ENCODE measurements around the gene LRRIQ4.
A peak's percentile ranks its signal among the peaks of the same experiment; 100 is the strongest.

LRRIQ4 gene

DNA sequence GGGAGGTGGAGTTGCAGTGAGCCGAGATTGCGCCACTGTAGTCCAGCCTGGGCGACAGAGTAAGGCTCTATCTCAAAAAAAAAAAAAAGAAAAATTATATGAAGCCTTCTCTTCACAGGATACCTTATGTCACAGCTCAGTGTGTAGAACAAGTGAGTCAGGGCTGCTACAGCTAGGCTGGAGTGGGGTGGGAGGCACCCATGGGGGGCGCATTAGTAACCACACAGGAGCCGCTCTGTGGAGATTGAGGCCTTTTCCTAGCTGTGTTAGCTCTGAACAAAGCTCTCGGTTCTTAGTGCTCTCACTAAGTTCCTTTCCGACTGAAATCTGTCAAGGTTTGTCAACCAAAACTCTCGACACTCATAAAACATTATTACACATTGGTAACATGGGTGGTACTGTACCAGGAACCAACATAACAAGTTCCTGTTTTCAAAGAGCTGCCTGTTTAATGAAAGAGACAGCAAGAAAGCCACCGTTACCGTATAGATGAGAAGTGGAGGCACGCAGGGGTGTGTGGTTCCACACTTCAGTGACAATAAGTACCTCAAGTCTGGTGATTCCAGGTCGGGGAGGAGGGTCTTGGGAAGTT, 52.6 kb downstream of the LRRIQ4 start:
- H3K36me3 Mint-ChIP-seq: no peaks in the 10 kb centered on the region
- peak overlapping the region; percentile 11 for H3K4me3 Mint-ChIP-seq
- peak overlapping the region; percentile 41 for H3K27ac Mint-ChIP-seq

GRCh38 chr3:169867584-169868210, 55.0 kb downstream of the LRRIQ4 start:
- H3K9me3 Mint-ChIP-seq: no peaks in the 10 kb centered on the region
- peaks cover 54% of the 10 kb centered on the region for H3K4me1 Mint-ChIP-seq
- no peaks in the 10 kb centered on the region for H3K36me3 Mint-ChIP-seq
- H3K4me3 Mint-ChIP-seq: no peak overlapping the region
- H3K27me3 Mint-ChIP-seq: no peaks in the 10 kb centered on the region
- H3K27ac Mint-ChIP-seq: no peak overlapping the region

More for the DNA sequence above, 52.6 kb downstream of the LRRIQ4 start:
- Mint-ChIP-seq H3K27me3 (no peaks in the 10 kb centered on the region), H3K4me1 (peaks cover 34% of the 10 kb centered on the region), H3K9me3 (no peaks in the 10 kb centered on the region)

GRCh38 chr3:169868369-169868768, 55.7 kb downstream of the LRRIQ4 start:
- peaks cover 54% of the 10 kb centered on the region for H3K4me1 Mint-ChIP-seq
- no peak overlapping the region for H3K4me3 Mint-ChIP-seq
- no peaks in the 10 kb centered on the region for H3K27me3 Mint-ChIP-seq
- no peaks in the 10 kb centered on the region for H3K36me3 Mint-ChIP-seq
- H3K27ac Mint-ChIP-seq: no peak overlapping the region
- H3K9me3 Mint-ChIP-seq: no peaks in the 10 kb centered on the region

DNA sequence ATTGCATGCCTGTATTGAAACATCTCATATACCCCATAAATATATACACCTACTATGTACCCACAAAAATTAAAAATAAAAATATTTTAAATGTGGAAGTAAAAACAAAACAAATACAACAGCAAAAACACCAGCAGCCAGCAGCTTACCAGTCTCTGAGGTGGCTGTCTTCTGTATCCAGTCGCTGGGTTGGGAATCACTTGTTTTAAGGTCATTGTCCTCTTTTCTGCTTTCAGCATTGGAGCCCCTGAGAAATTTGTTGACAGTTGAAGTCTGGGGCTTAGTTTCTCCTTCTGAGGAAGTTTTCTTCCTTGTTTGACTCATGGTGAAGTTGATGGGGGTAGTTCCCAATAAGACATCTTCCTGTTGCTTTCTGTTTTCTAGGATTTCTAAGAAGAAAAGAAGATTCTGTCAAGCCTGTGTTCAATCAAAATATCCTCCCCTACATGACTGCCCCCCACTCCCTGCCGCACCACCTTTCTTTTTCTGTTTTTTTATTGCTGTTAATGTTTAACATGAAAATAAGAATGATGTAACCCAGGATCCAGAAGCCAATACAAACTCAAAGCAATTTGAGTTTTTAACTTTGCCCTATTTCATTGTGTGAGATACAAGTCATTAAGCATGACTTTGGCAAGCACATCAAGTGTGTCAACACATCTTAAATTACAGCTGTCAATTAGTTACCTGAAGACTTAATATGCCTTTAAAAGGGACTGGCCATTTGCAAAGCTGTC, 57.0 kb downstream of the LRRIQ4 start, which contains the start of gene LRRC31:
Gene LRRC31, minus strand, starts transcription at position 452 of the 737 bp plus-strand sequence. Its CDS starts 128 bp downstream, at position 324.
- no peaks in the 10 kb centered on the region for H3K9me3 Mint-ChIP-seq
- H3K27ac Mint-ChIP-seq: peak within 1 kb of the TSS; percentile 48
- H3K27me3 Mint-ChIP-seq: no peaks in the 10 kb centered on the region
- peaks cover 42% of the 10 kb centered on the region for H3K4me1 Mint-ChIP-seq
- H3K36me3 Mint-ChIP-seq: no peaks in the 10 kb centered on the region
- no peak within 1 kb of the TSS for H3K4me3 Mint-ChIP-seq

- Mint-ChIP-seq H3K27me3 (no peaks in the 10 kb centered on the region), H3K27ac (peak overlapping the region; percentile 24), H3K36me3 (no peaks in the 10 kb centered on the region), H3K4me3 (peak overlapping the region; percentile 19), H3K4me1 (peaks cover 30% of the 10 kb centered on the region), H3K9me3 (no peaks in the 10 kb centered on the region)
These were observed 58.6 kb downstream of the LRRIQ4 start for GRCh38 chr3:169871129-169871886.

DNA sequence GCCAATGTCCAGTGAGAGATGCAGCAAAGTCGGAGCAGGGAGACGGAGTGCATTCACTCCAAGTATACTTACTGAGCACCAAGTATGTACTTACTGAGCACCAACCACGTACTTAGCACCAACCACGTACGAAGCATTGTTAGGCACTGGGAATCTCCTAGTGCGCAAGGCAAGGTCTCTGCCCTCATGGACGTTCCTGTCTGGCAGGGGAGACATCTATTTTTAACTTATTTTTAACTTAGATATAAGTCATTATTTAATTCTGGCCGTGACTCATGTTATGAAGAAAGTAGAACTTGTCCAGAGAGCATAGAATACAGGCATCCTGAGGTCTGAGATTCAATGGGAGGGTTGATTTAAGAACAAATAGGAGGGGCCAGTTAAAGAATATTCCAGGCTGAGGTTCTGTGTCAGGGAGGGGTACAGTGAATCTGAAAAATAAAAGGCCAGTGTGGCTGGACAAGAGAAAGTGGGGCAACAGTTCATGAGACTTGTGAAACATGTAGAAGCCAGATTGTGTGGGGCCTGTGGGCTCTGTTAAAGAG, 66.4 kb downstream of the LRRIQ4 start:
- no peak overlapping the region for H3K27ac Mint-ChIP-seq
- H3K36me3 Mint-ChIP-seq: no peaks in the 10 kb centered on the region
- H3K4me1 Mint-ChIP-seq: peaks cover 11% of the 10 kb centered on the region
- H3K4me3 Mint-ChIP-seq: no peak overlapping the region
- no peaks in the 10 kb centered on the region for H3K27me3 Mint-ChIP-seq
- H3K9me3 Mint-ChIP-seq: no peaks in the 10 kb centered on the region

GRCh38 chr3:169879845-169880575, 67.3 kb downstream of the LRRIQ4 start:
- Mint-ChIP-seq H3K27ac (no peak overlapping the region), H3K27me3 (no peaks in the 10 kb centered on the region)

DNA sequence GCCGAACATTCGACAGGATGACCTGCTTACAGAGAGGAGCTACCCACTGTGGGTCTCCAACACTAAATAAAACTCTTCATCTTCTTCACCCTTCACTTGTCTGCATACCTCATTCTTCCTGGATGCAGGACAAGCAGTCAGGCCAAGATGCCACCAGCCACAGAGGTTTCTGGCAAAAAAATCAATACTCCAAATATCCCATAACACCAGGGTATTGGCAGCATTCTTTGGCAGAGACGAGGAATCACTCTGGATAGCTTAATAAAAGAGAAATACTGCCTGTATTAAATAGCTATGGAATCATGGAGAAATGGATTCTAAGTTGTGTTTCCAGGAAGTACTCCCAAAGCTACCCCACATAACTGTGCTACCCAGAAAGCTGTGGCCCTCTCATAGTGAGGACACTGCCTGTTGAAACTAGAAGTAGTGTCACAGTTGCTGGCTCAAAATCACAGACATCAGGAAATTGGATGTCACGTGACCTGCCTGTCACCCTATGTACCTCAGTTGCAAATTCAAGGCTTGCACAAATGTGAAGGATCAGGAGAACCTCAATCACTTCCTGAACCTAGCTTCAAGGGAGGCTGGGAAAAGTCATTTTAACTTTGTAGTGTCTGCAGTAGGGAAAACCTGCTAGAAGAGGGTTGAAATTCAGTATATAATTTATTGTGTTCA, 68.0 kb downstream of the LRRIQ4 start:
- H3K27me3 Mint-ChIP-seq: no peaks in the 10 kb centered on the region
- no peaks in the 10 kb centered on the region for H3K9me3 Mint-ChIP-seq
- no peak overlapping the region for H3K4me3 Mint-ChIP-seq
- no peak overlapping the region for H3K27ac Mint-ChIP-seq
- peaks cover 11% of the 10 kb centered on the region for H3K4me1 Mint-ChIP-seq
- H3K36me3 Mint-ChIP-seq: no peaks in the 10 kb centered on the region

More at GRCh38 chr3:169879845-169880575, 67.3 kb downstream of the LRRIQ4 start:
- no peak overlapping the region for H3K4me3 Mint-ChIP-seq
- peaks cover 11% of the 10 kb centered on the region for H3K4me1 Mint-ChIP-seq
- H3K9me3 Mint-ChIP-seq: no peaks in the 10 kb centered on the region
- no peaks in the 10 kb centered on the region for H3K36me3 Mint-ChIP-seq

DNA sequence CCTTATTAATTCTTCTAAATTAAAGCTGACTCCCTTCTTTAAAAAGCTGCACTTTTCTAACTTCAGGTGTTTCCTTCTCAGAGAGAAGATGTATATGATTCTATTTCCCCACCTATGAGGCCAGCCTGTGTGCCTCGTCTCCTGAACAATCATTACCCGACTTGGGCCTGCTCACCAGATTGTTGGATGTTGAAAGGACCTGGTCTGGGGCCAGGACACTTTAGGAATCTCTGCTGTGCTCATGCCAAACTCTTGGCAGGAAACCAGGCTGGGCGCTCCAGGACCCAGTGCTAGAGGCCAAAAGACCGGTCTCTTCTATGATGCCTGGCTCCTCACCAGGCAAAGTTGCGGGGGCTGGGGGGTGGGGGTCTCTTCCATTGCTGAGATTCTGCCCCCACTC, 74.0 kb downstream of the LRRIQ4 start:
- Mint-ChIP-seq H3K27ac (no peak overlapping the region), H3K4me1 (no peaks in the 10 kb centered on the region), H3K36me3 (no peaks in the 10 kb centered on the region), H3K9me3 (no peaks in the 10 kb centered on the region), H3K4me3 (no peak overlapping the region), H3K27me3 (no peaks in the 10 kb centered on the region)
